Activated B cell treated with CpG ODN at 0.5 μM for 24 hours (primary cell): ENCODE measurements around the gene ENSA. TPM values are rescaled to one million over a fixed set of nuclear protein-coding genes. Genes with fewer than 3 reads are reported as not detected.
A peak's percentile ranks its signal among the peaks of the same experiment; 100 is the strongest.

ENCODE experiments used
- ATAC-seq: fragments of 200-7000 bp; cut with Tn5 transposase; one replicate; pipeline ENCODE4 v1.10.0; 2021; ENCODE audit warnings: low read depth, mild to moderate bottlenecking, moderate library complexity
- CTCF ChIA-PET: fragments of 350-600 bp; sonication (Branson Sonifier 250); formaldehyde crosslinking; loops from one replicate; lab custom pipeline; 2021; ENCODE audit warnings: antibody characterized with exemption; lab: Charles Lee
- POLR2A ChIA-PET: fragments of 350-600 bp; sonication (Branson Sonifier 250); formaldehyde crosslinking; loops from one replicate; lab custom pipeline; 2021; ENCODE audit warnings: antibody characterized with exemption; lab: Charles Lee
- DNase-seq: peaks from one replicate; pipeline ENCODE4 v3.0.0; 2022
- H3K27ac Mint-ChIP-seq: one replicate; pipeline ENCODE4 v1.8.0; 2020; ENCODE audit warnings: mixed read lengths
- H3K27me3 Mint-ChIP-seq: one replicate; pipeline ENCODE4 v1.8.0; 2021; ENCODE audit warnings: mixed read lengths
- H3K36me3 Mint-ChIP-seq: one replicate; pipeline ENCODE4 v1.8.0; 2021; ENCODE audit warnings: low read depth, mixed read lengths
- H3K4me1 Mint-ChIP-seq: one replicate; pipeline ENCODE4 v1.8.0; 2021; ENCODE audit warnings: mixed read lengths
- H3K4me3 Mint-ChIP-seq: one replicate; pipeline ENCODE4 v1.8.0; 2020; ENCODE audit warnings: mild to moderate bottlenecking, mixed read lengths
- H3K9me3 Mint-ChIP-seq: one replicate; pipeline ENCODE4 v1.8.0; 2020; ENCODE audit warnings: mixed read lengths
- CTCF ChIP-seq: fragments of 200-600 bp; IDR thresholded peaks from one replicate; pipeline ENCODE4 v1.8.0; 2022; ENCODE audit warnings: antibody characterized with exemption, mild to moderate bottlenecking
- intact Hi-C: fragments of 100-400 bp; cut with micrococcal nuclease; formaldehyde crosslinking; loops from one replicate; pipeline ENCODE4 v1.15.1; 2024
- total RNA-seq: library from RNA; stranded (reverse); gene quantifications from 2 replicates; pipeline ENCODE4 v1.2.3, GENCODE V29; 2022

ENSA gene
- total RNA-seq, 1 donor from 2014 or later: 202 TPM

DNA sequence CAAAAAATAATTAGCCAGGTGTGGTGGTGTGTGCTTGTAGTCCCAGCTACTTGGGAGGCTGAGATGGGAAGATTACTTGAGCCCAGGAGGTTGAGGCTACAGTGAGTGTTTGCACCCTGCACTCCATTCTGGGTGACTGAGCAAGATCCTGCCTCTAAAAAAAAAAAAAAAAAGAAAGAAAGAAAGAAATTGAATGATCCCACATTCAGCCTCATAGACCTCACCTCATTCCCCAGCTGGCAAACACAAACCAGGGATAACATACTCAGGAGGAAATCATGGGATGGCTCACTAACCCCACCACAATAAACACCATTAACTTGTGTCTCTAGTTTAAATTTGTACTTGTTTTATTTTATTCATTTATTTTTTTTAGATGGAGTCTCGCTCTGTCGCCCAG is 8.5 kb downstream of the ENSA start:
- ATAC-seq: no peak
- CTCF ChIA-PET: interaction anchor here (0.9 to 17.1 kb wide), 5 partner anchors 19 to 76 kb away, joined by 3 to 358 read pairs (median 4); partner anchors contain the start of genes GOLPH3L and MCL1
- Mint-ChIP-seq H3K9me3 (no peaks in the 10 kb centered on the region), H3K27ac (peak overlapping the region; percentile 82), H3K36me3 (peaks cover 72% of the 10 kb centered on the region), H3K27me3 (no peaks in the 10 kb centered on the region), H3K4me3 (no peak overlapping the region), H3K4me1 (peaks cover 34% of the 10 kb centered on the region)
- intact Hi-C loops: loop anchor here (1.0 to 10.0 kb wide), 5 partner anchors 8 to 724 kb away; partner anchors contain the start of genes MCL1 and RFX5
- DNase-seq: no peak
- TF ChIP-seq CTCF: no peak
- POLR2A ChIA-PET: interaction anchor here (0.5 to 14.8 kb wide), 8 partner anchors 9 to 303 kb away, joined by 3 to 272 read pairs (median 7); partner anchors contain the start of genes ENSA, FALEC and MCL1

- H3K4me1 Mint-ChIP-seq: peaks cover 39% of the 10 kb centered on the region
- no peak for DNase-seq
- peak; percentile 47 for ATAC-seq
These were observed 9.6 kb downstream of the ENSA start for GRCh38 chr1:150619576-150620509.

DNA sequence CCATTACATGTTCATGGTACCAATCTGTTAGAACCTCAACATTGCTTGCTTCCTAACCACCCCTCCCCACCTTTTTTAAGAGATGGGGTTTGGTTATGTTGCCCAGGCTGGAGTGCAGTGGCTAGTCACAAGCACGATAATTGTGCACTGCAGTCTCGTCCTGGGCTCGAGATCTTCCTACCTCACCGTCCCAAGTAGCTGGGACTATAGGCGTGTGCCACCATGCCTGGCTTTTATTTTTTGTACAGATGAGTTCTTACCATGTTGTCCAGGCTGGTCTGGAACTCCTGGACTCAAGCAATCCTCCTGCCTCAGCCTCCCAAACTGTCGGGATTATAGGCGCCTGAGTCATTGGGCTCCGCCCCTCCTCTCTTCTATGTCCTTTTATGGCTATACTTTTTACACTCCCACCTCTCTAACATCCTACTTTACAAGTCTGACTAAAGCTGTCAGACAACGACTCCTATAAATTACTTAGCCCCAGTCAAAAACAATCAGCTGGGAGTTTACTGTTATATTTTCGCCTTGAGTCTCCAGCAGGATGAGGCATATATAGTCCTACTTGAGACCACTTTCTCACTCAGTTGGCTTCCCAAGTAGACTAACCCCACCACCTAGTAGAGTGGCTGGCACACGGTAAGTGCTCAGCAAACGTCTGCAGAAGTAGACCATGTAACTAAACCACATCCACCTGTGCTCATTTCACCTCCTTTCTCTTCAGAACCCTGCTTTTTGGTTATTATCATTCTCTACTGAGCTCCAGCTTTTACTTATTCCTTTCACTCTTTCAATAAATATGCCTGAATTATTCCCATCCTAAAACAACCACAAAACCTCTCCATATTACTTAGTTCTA is 13.8 kb downstream of the ENSA start:
- ATAC-seq (no peak), DNase-seq (no peak)
- peaks cover 58% of the 10 kb centered on the region for H3K4me1 Mint-ChIP-seq
- intact Hi-C loops: no loop called here
- peak overlapping the region; percentile 54 for H3K27ac Mint-ChIP-seq
- H3K36me3 Mint-ChIP-seq: peaks cover 46% of the 10 kb centered on the region
- POLR2A ChIA-PET: interaction anchor here (0.6 to 14.8 kb wide), 9 partner anchors 12 to 67 kb away, joined by 3 to 272 read pairs (median 6); partner anchors contain the start of genes ENSA and MCL1
- H3K9me3 Mint-ChIP-seq: no peaks in the 10 kb centered on the region
- CTCF ChIA-PET: interaction anchor here (1.5 to 17.1 kb wide), 2 partner anchors 14 to 53 kb away, joined by 4 to 358 read pairs; partner anchors contain the start of gene ENSA
- H3K27me3 Mint-ChIP-seq: no peaks in the 10 kb centered on the region
- no peak for TF ChIP-seq CTCF
- H3K4me3 Mint-ChIP-seq: no peak overlapping the region

More at GRCh38 chr1:150619576-150620509, 9.6 kb downstream of the ENSA start:
- TF ChIP-seq CTCF: no peak
- Mint-ChIP-seq H3K27me3 (no peaks in the 10 kb centered on the region), H3K4me3 (no peak overlapping the region), H3K36me3 (peaks cover 68% of the 10 kb centered on the region), H3K9me3 (no peaks in the 10 kb centered on the region), H3K27ac (peak overlapping the region; percentile 59)
- CTCF ChIA-PET: interaction anchor here (0.7 to 17.1 kb wide), 7 partner anchors 8 to 533 kb away, joined by 3 to 358 read pairs (median 6); partner anchors contain the start of genes ENSA, GOLPH3L and MCL1
- intact Hi-C loops: loop anchor here (10.0 kb wide), 1 partner anchor 725 kb away; the partner anchor contains the start of gene RFX5
- POLR2A ChIA-PET: interaction anchor here (0.9 to 14.8 kb wide), 9 partner anchors 10 to 105 kb away, joined by 3 to 272 read pairs (median 4); partner anchors contain the start of genes ENSA, FALEC and MCL1

DNA sequence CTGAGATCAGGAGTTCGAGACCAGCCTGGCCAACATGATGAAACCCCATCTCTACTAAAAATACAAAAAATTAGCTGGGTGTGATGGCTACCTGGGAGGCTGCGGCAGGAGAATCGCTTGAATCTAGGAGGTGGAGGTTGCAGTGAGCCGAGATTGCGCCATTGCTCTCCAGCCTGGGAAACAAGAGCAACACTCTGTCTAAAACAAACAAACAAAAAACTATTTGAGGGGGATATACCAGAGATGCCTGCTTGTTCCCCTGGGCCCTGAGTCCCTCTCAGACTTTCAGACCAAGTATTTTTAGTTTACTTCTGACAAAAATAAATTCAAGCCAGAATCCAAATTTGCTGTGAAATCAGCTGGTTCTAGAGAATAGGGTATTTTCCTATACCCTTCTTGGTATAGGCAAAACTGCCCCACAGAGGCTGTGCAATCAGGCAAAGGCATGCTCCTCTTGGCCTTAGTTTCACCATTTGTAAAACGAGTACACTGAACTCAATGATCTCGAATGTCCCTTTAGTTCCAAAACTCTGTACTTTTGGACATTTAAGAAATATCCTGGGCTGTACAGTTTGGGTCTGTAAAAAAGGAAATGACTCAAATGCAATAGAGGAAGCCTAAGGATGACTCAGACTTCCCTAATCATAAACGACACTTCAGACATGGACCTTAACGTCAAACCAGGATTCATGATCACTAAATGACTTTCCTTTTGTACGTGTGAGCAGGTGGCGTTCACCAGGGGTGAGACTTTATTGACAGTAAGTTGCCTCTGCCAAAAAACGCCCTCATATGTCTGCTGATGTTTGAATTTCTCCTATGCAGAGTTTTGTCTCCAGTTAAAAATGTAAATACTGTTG is 16.1 kb downstream of the ENSA start:
- DNase-seq (no peak), ATAC-seq (peak; percentile 53)
- peak overlapping the region; percentile 65 for H3K4me3 Mint-ChIP-seq
- no peaks in the 10 kb centered on the region for H3K27me3 Mint-ChIP-seq
- ChIA-PET POLR2A (interaction anchor here (0.6 to 14.8 kb wide), 10 partner anchors 16 to 296 kb away, joined by 3 to 272 read pairs (median 6); partner anchors contain the start of genes ENSA and MCL1), CTCF (interaction anchor here (0.6 to 17.1 kb wide), 3 partner anchors 9 to 51 kb away, joined by 3 to 358 read pairs (median 3); no protein-coding TSS in a partner anchor)
- H3K9me3 Mint-ChIP-seq: no peaks in the 10 kb centered on the region
- TF ChIP-seq CTCF: no peak
- H3K36me3 Mint-ChIP-seq: peaks cover 32% of the 10 kb centered on the region
- peak overlapping the region; percentile 96 for H3K27ac Mint-ChIP-seq
- intact Hi-C loops: loop anchor here (1.0 kb wide), 2 partner anchors 8 to 16 kb away; partner anchors contain the start of gene ENSA
- peaks cover 51% of the 10 kb centered on the region for H3K4me1 Mint-ChIP-seq
